Left lung (tissue), 10 donors: ENCODE results near the gene CAMK2G. TPM values are rescaled to one million over a fixed set of nuclear protein-coding genes. Genes with fewer than 3 reads are reported as not detected.

Source experiments
- ATAC-seq: fragments of 200-7000 bp; cut with Tn5 transposase; one replicate; pipeline ENCODE4 v1.9.1; 2020; ENCODE audit warnings: moderate library complexity
- DNase-seq, 4 donors: peaks; one replicate each; pipeline ENCODE4 v3.0.0-alpha.2; 2013 to 2020
- H3K27ac ChIP-seq, 2 donors: fragments of 200-600 bp; sonication (generic) in 1 of 2; one replicate each; pipeline versions ENCODE4 v1.5.0 to v1.8.0; 2020 to 2021
- H3K27me3 ChIP-seq, 2 donors: fragments of 200-600 bp; sonication (generic) in 1 of 2; one replicate each; pipeline versions ENCODE4 v1.5.0 to v1.8.0; 2020 to 2021
- H3K36me3 ChIP-seq, 2 donors: fragments of 200-600 bp; sonication (generic) in 1 of 2; one replicate each; pipeline versions ENCODE4 v1.5.0 to v1.8.0; 2020 to 2021
- H3K4me1 ChIP-seq, 2 donors: fragments of 200-600 bp; one replicate each; pipeline ENCODE4 v1.8.0; 2021
- H3K4me3 ChIP-seq, 2 donors: fragments of 200-600 bp; sonication (generic) in 1 of 2; one replicate each; pipeline versions ENCODE4 v1.5.0 to v1.8.0; 2020 to 2021; ENCODE audit warnings: mild to moderate bottlenecking in 1 of 2
- H3K9me3 ChIP-seq, 2 donors: fragments of 200-600 bp; sonication (generic) in 1 of 2; one replicate each; pipeline versions ENCODE4 v1.5.0 to v1.8.0; 2020 to 2021
- CTCF ChIP-seq, 2 donors: fragments of 200-600 bp; sonication (generic) in 1 of 2; IDR thresholded peaks; one replicate each; pipeline versions ENCODE4 v1.5.0 to v1.8.0; 2021; ENCODE audit warnings: antibody characterized with exemption in 2 of 2
- intact Hi-C, 2 donors: fragments of 100-400 bp; cut with DNase I; formaldehyde crosslinking; loops; one replicate each; pipeline versions ENCODE4 v1.11.2 to v1.14.2; 2022
- polyA plus RNA-seq, 6 donors: library from polyadenylated mRNA; unstranded; fragments of 120-200 nt; gene quantifications; one replicate each; pipeline ENCODE4 v1.2.1, GENCODE V29; 2013; ENCODE audit not compliant: insufficient read length in 6 of 6
- total RNA-seq, 2 donors: library from RNA; stranded (reverse); fragmentation: NEBNext Ultra II Directional; extraction: Animal tissue kit (Norgen Biotek cat#: 25700); gene quantifications; one replicate each; pipeline ENCODE4 v1.2.1, GENCODE V29; 2021
- donor health status: DM: no; HTN: yes; CAD: no.
- donor health status: DM: no; HTN: no; CAD: no.

CAMK2G gene
- total and polyA plus RNA-seq, 8 donors = 28.9 to 44.5 (median 35.4) TPM

- no peak overlapping the region for H3K27ac ChIP-seq
- no peaks in the 10 kb centered on the region for H3K9me3 ChIP-seq
- H3K4me3 ChIP-seq = no peak overlapping the region
- no peaks in the 10 kb centered on the region for H3K27me3 ChIP-seq
- peaks cover 3 to 75% of the 10 kb centered on the region in 2 donors for H3K36me3 ChIP-seq
- intact Hi-C loops = no loop called here
- ATAC-seq = no peak
- TF ChIP-seq CTCF (IDR thresholded peaks at IDR 0.05) = no peak
- DNase-seq = no peak
- peaks cover 16 to 27% of the 10 kb centered on the region in 2 donors for H3K4me1 ChIP-seq
Measured at GRCh38 chr10:73769396-73769795, 105.0 kb downstream of the CAMK2G start.

- ATAC-seq (no peak), DNase-seq (no peak)
- peaks cover 3 to 80% of the 10 kb centered on the region in 2 donors for H3K36me3 ChIP-seq
- H3K9me3 ChIP-seq = no peaks in the 10 kb centered on the region
- H3K27ac ChIP-seq = no peak overlapping the region
- no peaks in the 10 kb centered on the region for H3K27me3 ChIP-seq
- intact Hi-C loops = no loop called here
- no peak overlapping the region for H3K4me3 ChIP-seq
- peaks cover 11 to 22% of the 10 kb centered on the region in 2 donors for H3K4me1 ChIP-seq
- TF ChIP-seq CTCF (IDR thresholded peaks at IDR 0.05) = no peak
Measured at GRCh38 chr10:73768881-73769280, 105.5 kb downstream of the CAMK2G start.

- H3K27ac ChIP-seq = no peak overlapping the region
- H3K4me1 ChIP-seq = peaks cover 0 to 7% of the 10 kb centered on the region in 2 donors
- no peaks in the 10 kb centered on the region for H3K9me3 ChIP-seq
- ATAC-seq (no peak), DNase-seq (no peak)
- H3K4me3 ChIP-seq = no peak overlapping the region
- intact Hi-C loops = no loop called here
- TF ChIP-seq CTCF (IDR thresholded peaks at IDR 0.05) = no peak
- H3K27me3 ChIP-seq = no peaks in the 10 kb centered on the region
- peaks cover 7 to 100% of the 10 kb centered on the region in 2 donors for H3K36me3 ChIP-seq
Measured at GRCh38 chr10:73765066-73765465, 109.3 kb downstream of the CAMK2G start.

GRCh38 chr10:73763343-73763742 is 111.0 kb downstream of the CAMK2G start:
- no peak for DNase-seq
- Histone ChIP-seq H3K36me3 (peaks cover 7 to 97% of the 10 kb centered on the region in 2 donors), H3K27ac (no peak overlapping the region), H3K27me3 (no peaks in the 10 kb centered on the region), H3K9me3 (no peaks in the 10 kb centered on the region), H3K4me1 (peaks cover 0 to 7% of the 10 kb centered on the region in 2 donors), H3K4me3 (no peak overlapping the region)
- no peak for ATAC-seq
- intact Hi-C loops = no loop called here
- no peak for TF ChIP-seq CTCF (IDR thresholded peaks at IDR 0.05)

GRCh38 chr10:73762915-73763314 is 111.4 kb downstream of the CAMK2G start:
- no peak for DNase-seq
- no peak overlapping the region for H3K27ac ChIP-seq
- no peak for TF ChIP-seq CTCF (IDR thresholded peaks at IDR 0.05)
- no peak overlapping the region for H3K4me3 ChIP-seq
- intact Hi-C loops = no loop called here
- H3K4me1 ChIP-seq = peaks cover 0 to 7% of the 10 kb centered on the region in 2 donors
- peaks cover 7 to 93% of the 10 kb centered on the region in 2 donors for H3K36me3 ChIP-seq
- no peaks in the 10 kb centered on the region for H3K9me3 ChIP-seq
- H3K27me3 ChIP-seq = no peaks in the 10 kb centered on the region
- ATAC-seq = no peak

Other genes with a start within 250 kb of the CAMK2G start
- gene MYOZ1, start 233.1 kb downstream of the CAMK2G start, total RNA-seq = 1 to 10 TPM in 1 of 2 donors, under 1 TPM in 1; 0.99 to 2.1 TPM
- 1 to 10 TPM; 1.7 to 3.1 (median 2.7) TPM for gene MYOZ1, start 233.1 kb downstream of the CAMK2G start, polyA plus RNA-seq
- gene SYNPO2L, start 218.5 kb downstream of the CAMK2G start, total RNA-seq = under 1 TPM; 0.20 to 0.42 TPM
- gene SYNPO2L, start 218.5 kb downstream of the CAMK2G start, polyA plus RNA-seq = 1 to 10 TPM in 3 of 6 donors, under 1 TPM in 3; 0.60 to 1.3 (median 0.92) TPM
- 1 to 10 TPM; 8.4 to 10.0 TPM for gene AGAP5, start 176.4 kb downstream of the CAMK2G start, total RNA-seq
- gene AGAP5, start 176.4 kb downstream of the CAMK2G start, polyA plus RNA-seq = 10 to 100 TPM; 20.0 to 35.4 (median 27.4) TPM
- gene SEC24C, start 130.2 kb downstream of the CAMK2G start, total RNA-seq = 10 to 100 TPM; 86.6 to 88.1 TPM
- 10 to 100 TPM; 59.9 to 77.7 (median 63.1) TPM for gene SEC24C, start 130.2 kb downstream of the CAMK2G start, polyA plus RNA-seq
- 10 to 100 TPM; 24.8 to 27.5 TPM for gene CHCHD1, start 92.5 kb downstream of the CAMK2G start, total RNA-seq
- 10 to 100 TPM; 35.8 to 41.5 (median 39.6) TPM for gene CHCHD1, start 92.5 kb downstream of the CAMK2G start, polyA plus RNA-seq
- 100 to 1,000 TPM; 103 to 112 TPM for gene ZSWIM8, start 88.9 kb downstream of the CAMK2G start, total RNA-seq
- 100 to 1,000 TPM in 1 of 6 donors, 10 to 100 TPM in 5; 85.2 to 119 (median 91.9) TPM for gene ZSWIM8, start 88.9 kb downstream of the CAMK2G start, polyA plus RNA-seq
- gene NDST2, start 63.0 kb downstream of the CAMK2G start, total RNA-seq = 10 to 100 TPM; 24.1 to 32.2 TPM
- gene NDST2, start 63.0 kb downstream of the CAMK2G start, polyA plus RNA-seq = 10 to 100 TPM; 30.1 to 39.8 (median 37.1) TPM
- gene PLAU, start 36.6 kb upstream of the CAMK2G start, total RNA-seq = 10 to 100 TPM; 26.6 to 29.0 TPM
- 1 to 10 TPM; 1.4 to 2.6 (median 1.7) TPM for gene PLAU, start 36.6 kb upstream of the CAMK2G start, polyA plus RNA-seq
- 100 to 1,000 TPM; 179 to 195 TPM for gene VCL, start 123.6 kb upstream of the CAMK2G start, total RNA-seq
- 100 to 1,000 TPM in 1 of 6 donors, 10 to 100 TPM in 5; 90.6 to 108 (median 95.7) TPM for gene VCL, start 123.6 kb upstream of the CAMK2G start, polyA plus RNA-seq